SK-N-SH (cell line): ENCODE results near the gene HLA-A. TPM values are rescaled to one million over a fixed set of nuclear protein-coding genes. Genes with fewer than 3 reads are reported as not detected.

ENCODE experiments used
- CTCF ChIA-PET: fragments of 300-600, 350-600 bp; formaldehyde crosslinking; extraction: SDS; loops from one replicate; lab custom pipeline; 2021; lab: Yijun Ruan, JAX
- POLR2A ChIA-PET: fragments of 350-600 bp; sonication (Branson Sonifier 250); formaldehyde crosslinking; extraction: SDS; loops from one replicate; lab custom pipeline; 2020; ENCODE audit warnings: antibody characterized with exemption, inconsistent platforms; lab: Yijun Ruan, JAX
- DNase-seq: peaks from one replicate; pipeline ENCODE4 v3.0.0; 2012
- H2AFZ ChIP-seq: fragments of 200-600 bp; sonication (generic); 2 replicates; pipeline ENCODE4 v1.8.1; 2016; ENCODE audit warnings: antibody characterized with exemption, mild to moderate bottlenecking, low read depth
- H3F3A ChIP-seq: fragments of 200-600 bp; sonication (generic); replicated peaks from 2 replicates; pipeline ENCODE3; 2016; ENCODE audit warnings: antibody characterized with exemption, mild to moderate bottlenecking; ENCODE audit not compliant: insufficient read depth
- H3K27ac ChIP-seq, 2 experiments: fragments of 200-500 bp in 1 of 2; fragments of 200-600 bp in 1 of 2; sonication (Bioruptor generic) in 1 of 2; sonication (generic), shearing (Covaris generic) in 1 of 2; 2 replicates each; pipeline versions ENCODE4 v1.5.1 to v1.6.1; 2014 to 2016; ENCODE audit warnings: low read depth in 2 of 2, inconsistent platforms in 1 of 2, low read length in 1 of 2, mild to moderate bottlenecking in 1 of 2, mixed read lengths in 1 of 2
- H3K27me3 ChIP-seq: fragments of 200-600 bp; sonication (generic), shearing (Covaris generic); 2 replicates; pipeline ENCODE4 v1.6.1; 2016; ENCODE audit warnings: mixed run types; ENCODE audit not compliant: insufficient read depth
- H3K36me3 ChIP-seq, 2 experiments: fragments of 200-500 bp in 1 of 2; fragments of 200-600 bp in 1 of 2; sonication (Bioruptor generic) in 1 of 2; sonication (generic) in 1 of 2; replicated peaks in 1 of 2; 2 replicates each; pipeline versions ENCODE3 to v1.5.1; 2014 to 2016; ENCODE audit warnings: low read length in 1 of 2, mild to moderate bottlenecking in 1 of 2; ENCODE audit not compliant: insufficient read depth in 2 of 2, control insufficient read depth in 1 of 2
- H3K4me1 ChIP-seq, 2 experiments: fragments of 200-500 bp in 1 of 2; fragments of 200-600 bp in 1 of 2; sonication (Bioruptor generic) in 1 of 2; sonication (generic), shearing (Covaris generic) in 1 of 2; 2 replicates each; pipeline versions ENCODE4 v1.5.1 to v1.6.1; 2014 to 2016; ENCODE audit warnings: low read depth in 1 of 2, low read length in 1 of 2, mixed run types in 1 of 2; ENCODE audit not compliant: insufficient read depth in 2 of 2, control insufficient read depth in 1 of 2
- H3K4me2 ChIP-seq: fragments of 200-600 bp; sonication (generic), shearing (Covaris generic); 2 replicates; pipeline ENCODE4 v1.6.1; 2017; ENCODE audit warnings: mixed run types
- H3K4me3 ChIP-seq, 2 experiments: fragments of 200-500 bp in 1 of 2; fragments of 200-600 bp in 1 of 2; sonication (Bioruptor generic) in 1 of 2; sonication (generic), shearing (Covaris generic) in 1 of 2; 2 replicates each; pipeline versions ENCODE4 v1.5.1 to v1.8.1; 2014 to 2016; ENCODE audit warnings: low read depth in 2 of 2, inconsistent platforms in 1 of 2, low read length in 1 of 2, mild to moderate bottlenecking in 1 of 2, mixed read lengths in 1 of 2, moderate library complexity in 1 of 2
- H3K79me2 ChIP-seq: fragments of 200-600 bp; sonication (generic); 2 replicates; pipeline ENCODE4 v1.8.1; 2017; ENCODE audit warnings: mild to moderate bottlenecking; ENCODE audit not compliant: insufficient read depth
- H3K9ac ChIP-seq: fragments of 200-600 bp; sonication (generic); 2 replicates; pipeline ENCODE4 v1.6.1; 2017; ENCODE audit warnings: mixed run types
- H3K9me2 ChIP-seq: fragments of 200-600 bp; sonication (generic); 2 replicates; pipeline ENCODE4 v1.6.1; 2017; ENCODE audit warnings: mixed run types
- H3K9me3 ChIP-seq: fragments of 200-600 bp; sonication (generic); 2 replicates; pipeline ENCODE4 v1.6.1; 2017; ENCODE audit warnings: mixed run types, mild to moderate bottlenecking, moderate library complexity
- H4K20me1 ChIP-seq: fragments of 200-600 bp; sonication (generic); 2 replicates; pipeline ENCODE4 v1.6.1; 2017; ENCODE audit warnings: mild to moderate bottlenecking, mixed run types; ENCODE audit not compliant: insufficient read depth
- EP300 ChIP-seq, 2 experiments: IDR thresholded peaks; 2 replicates each; pipeline versions ENCODE4 v1.4.0 to v1.6.1; 2012; ENCODE audit warnings: borderline replicate concordance in 1 of 2, low read depth in 1 of 2, low read length in 1 of 2
- EZH2phosphoT487 ChIP-seq: fragments of 200-600 bp; sonication (generic); IDR thresholded peaks from 2 replicates; pipeline ENCODE4 v1.6.1; 2017; ENCODE audit warnings: low read depth, mixed run types, mild to moderate bottlenecking, antibody characterized with exemption, moderate library complexity, borderline replicate concordance
- FOXJ3 ChIP-seq: sonication (generic); formaldehyde crosslinking; IDR thresholded peaks from 2 replicates; pipeline ENCODE4 v1.5.1; 2020; ENCODE audit warnings: mild to moderate bottlenecking, missing genetic modification reagents
- GABPA ChIP-seq: IDR thresholded peaks from 2 replicates; pipeline ENCODE4 v1.4.0; 2012; ENCODE audit warnings: low read depth, mild to moderate bottlenecking
- GATA2 ChIP-seq: sonication (generic); formaldehyde crosslinking; IDR thresholded peaks from 2 replicates; pipeline ENCODE4 v1.5.0; 2020; ENCODE audit warnings: mild to moderate bottlenecking, missing genetic modification reagents
- JUND ChIP-seq: IDR thresholded peaks from 2 replicates; pipeline ENCODE4 v1.4.0; 2012
- MAX ChIP-seq: IDR thresholded peaks from 2 replicates; pipeline ENCODE4 v1.4.0; 2012; ENCODE audit warnings: low read depth
- MXI1 ChIP-seq: IDR thresholded peaks from 2 replicates; pipeline ENCODE4 v1.6.1; 2012; ENCODE audit warnings: mild to moderate bottlenecking, low read depth, low read length, improper control_type of control experiment
- PBX3 ChIP-seq: IDR thresholded peaks from 2 replicates; pipeline ENCODE4; 2012
- RCOR1 ChIP-seq: fragments of 150-350 bp; IDR thresholded peaks from 2 replicates; pipeline ENCODE4 v1.6.1; 2017; ENCODE audit warnings: antibody characterized with exemption, low read length
- TCF12 ChIP-seq: IDR thresholded peaks from 2 replicates; pipeline ENCODE4 v1.4.0; 2012
- TEAD4 ChIP-seq: IDR thresholded peaks from 2 replicates; pipeline ENCODE4 v1.4.0; 2012; ENCODE audit warnings: mild to moderate bottlenecking, borderline replicate concordance; ENCODE audit not compliant: insufficient read depth
- USF1 ChIP-seq: IDR thresholded peaks from 2 replicates; pipeline ENCODE4 v1.4.0; 2012; ENCODE audit warnings: low read depth, borderline replicate concordance
- WGBS: methylation state at CpG from one replicate; pipeline ENCODE4 v1.1.6; 2017; ENCODE audit warnings: low lambda C conversion rate; 5-methylcytosine and 5-hydroxymethylcytosine counted together
- polyA plus RNA-seq, 3 experiments: library from polyadenylated mRNA; depleted of rRNA; stranded (reverse); fragments of >200 nt; gene quantifications; 2 replicates each; pipeline ENCODE4 v1.2.3, GENCODE V29; 2012
- TF ChIP-seq, protein P1 (sequence below): IDR thresholded peaks from 2 replicates; pipeline ENCODE4 v1.6.1; 2012; ENCODE audit warnings: mild to moderate bottlenecking, low read depth, low read length, moderate library complexity

HLA-A gene
- polyA plus RNA-seq, 1 of the 3 experiments (the other 2 are of a cell fraction), result 312 TPM

DNA sequence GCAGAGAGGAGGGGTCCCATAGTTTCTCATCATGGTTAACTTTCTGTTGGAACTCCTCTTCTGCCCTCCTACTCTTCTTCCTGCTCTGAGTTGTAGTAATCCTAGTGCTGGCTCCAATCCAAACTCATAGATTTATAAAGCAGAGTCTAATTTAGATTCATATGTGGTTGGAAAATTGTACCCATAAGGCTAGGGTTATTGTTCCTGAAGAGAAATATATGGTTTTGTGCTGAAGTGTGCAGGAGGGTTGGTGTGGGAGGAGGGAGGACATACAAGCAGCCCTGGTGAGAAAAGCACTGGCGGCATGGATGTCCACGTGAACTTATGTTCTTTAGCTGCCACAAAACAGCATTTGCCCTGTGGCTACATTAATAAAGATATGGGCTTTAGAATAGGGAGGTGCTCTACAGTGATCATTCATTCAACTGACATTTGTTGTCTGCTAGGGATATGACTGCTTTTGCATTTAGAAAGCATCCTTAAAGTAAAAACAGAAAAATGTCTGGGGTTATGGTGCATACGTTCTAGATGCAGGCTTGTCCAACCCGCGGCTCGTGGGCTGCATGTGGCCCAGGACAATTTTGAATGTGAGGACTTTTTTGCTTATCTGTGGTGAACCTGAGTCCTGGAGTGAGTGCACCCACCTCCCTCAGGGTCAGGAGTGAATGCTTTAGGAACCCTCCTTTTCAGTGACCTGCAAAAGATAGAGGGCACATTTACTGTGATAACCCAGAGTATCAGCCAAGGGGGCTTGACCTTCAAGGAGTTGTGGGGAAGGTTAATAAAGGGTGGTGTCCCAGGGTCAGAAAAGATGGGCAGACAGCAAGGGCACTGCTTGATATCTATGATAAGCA lies 4.1 kb downstream of the HLA-A start:
- no peak overlapping the region for H3K27ac ChIP-seq

More for the DNA sequence above, 4.1 kb downstream of the HLA-A start:
- H3K9ac ChIP-seq, result no peak overlapping the region
- no peaks in the 10 kb centered on the region for H4K20me1 ChIP-seq
- ChIA-PET CTCF (no interaction called here), POLR2A (interaction anchor here (0.9 kb wide), 1 partner anchor 15 kb away, joined by 3 read pairs; no protein-coding TSS in a partner anchor)
- no peak overlapping the region for H3K4me3 ChIP-seq
- peaks cover 0 to 6% of the 10 kb centered on the region in 2 experiments for H3K36me3 ChIP-seq
- no peak for DNase-seq
- no peaks in the 10 kb centered on the region for H3K9me2 ChIP-seq
- TF ChIP-seq MXI1 (no peak), TEAD4 (no peak), EP300 (IDR thresholded peaks at IDR 0.05; ENCODE audit: borderline replicate concordance in 1 of 2, low read depth in 1 of 2, low read length in 1 of 2) (no peak), RCOR1 (no peak), GATA2 (CRISPR knock-in tag) (no peak), USF1 (no peak), EZH2phosphoT487 (no peak), PBX3 (no peak), GABPA (no peak), MAX (no peak), JUND (no peak), TCF12 (no peak), FOXJ3 (CRISPR knock-in tag) (no peak)
- TF ChIP-seq, protein P1, sequence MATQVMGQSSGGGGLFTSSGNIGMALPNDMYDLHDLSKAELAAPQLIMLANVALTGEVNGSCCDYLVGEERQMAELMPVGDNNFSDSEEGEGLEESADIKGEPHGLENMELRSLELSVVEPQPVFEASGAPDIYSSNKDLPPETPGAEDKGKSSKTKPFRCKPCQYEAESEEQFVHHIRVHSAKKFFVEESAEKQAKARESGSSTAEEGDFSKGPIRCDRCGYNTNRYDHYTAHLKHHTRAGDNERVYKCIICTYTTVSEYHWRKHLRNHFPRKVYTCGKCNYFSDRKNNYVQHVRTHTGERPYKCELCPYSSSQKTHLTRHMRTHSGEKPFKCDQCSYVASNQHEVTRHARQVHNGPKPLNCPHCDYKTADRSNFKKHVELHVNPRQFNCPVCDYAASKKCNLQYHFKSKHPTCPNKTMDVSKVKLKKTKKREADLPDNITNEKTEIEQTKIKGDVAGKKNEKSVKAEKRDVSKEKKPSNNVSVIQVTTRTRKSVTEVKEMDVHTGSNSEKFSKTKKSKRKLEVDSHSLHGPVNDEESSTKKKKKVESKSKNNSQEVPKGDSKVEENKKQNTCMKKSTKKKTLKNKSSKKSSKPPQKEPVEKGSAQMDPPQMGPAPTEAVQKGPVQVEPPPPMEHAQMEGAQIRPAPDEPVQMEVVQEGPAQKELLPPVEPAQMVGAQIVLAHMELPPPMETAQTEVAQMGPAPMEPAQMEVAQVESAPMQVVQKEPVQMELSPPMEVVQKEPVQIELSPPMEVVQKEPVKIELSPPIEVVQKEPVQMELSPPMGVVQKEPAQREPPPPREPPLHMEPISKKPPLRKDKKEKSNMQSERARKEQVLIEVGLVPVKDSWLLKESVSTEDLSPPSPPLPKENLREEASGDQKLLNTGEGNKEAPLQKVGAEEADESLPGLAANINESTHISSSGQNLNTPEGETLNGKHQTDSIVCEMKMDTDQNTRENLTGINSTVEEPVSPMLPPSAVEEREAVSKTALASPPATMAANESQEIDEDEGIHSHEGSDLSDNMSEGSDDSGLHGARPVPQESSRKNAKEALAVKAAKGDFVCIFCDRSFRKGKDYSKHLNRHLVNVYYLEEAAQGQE, result no peak
- H2AFZ ChIP-seq, result no peak overlapping the region
- WGBS, result 75% methylated on average over 6 of the region's 6 CpGs
- H3K27me3 ChIP-seq, result no peaks in the 10 kb centered on the region
- no peaks in the 10 kb centered on the region for H3F3A ChIP-seq
- no peak overlapping the region for H3K4me2 ChIP-seq
- H3K4me1 ChIP-seq, result peaks cover 0 to 13% of the 10 kb centered on the region in 2 experiments; a peak in 1 of 4 replicates
- H3K79me2 ChIP-seq, result no peaks in the 10 kb centered on the region
- no peaks in the 10 kb centered on the region for H3K9me3 ChIP-seq
